ENCODE results near the gene NOP14.
"Not testable (repeated sequence)": the region's sequence is repeated elsewhere in the genome, so short reads cannot be mapped to it uniquely, and the experiment has no call there.

The NOP14 gene

DNA sequence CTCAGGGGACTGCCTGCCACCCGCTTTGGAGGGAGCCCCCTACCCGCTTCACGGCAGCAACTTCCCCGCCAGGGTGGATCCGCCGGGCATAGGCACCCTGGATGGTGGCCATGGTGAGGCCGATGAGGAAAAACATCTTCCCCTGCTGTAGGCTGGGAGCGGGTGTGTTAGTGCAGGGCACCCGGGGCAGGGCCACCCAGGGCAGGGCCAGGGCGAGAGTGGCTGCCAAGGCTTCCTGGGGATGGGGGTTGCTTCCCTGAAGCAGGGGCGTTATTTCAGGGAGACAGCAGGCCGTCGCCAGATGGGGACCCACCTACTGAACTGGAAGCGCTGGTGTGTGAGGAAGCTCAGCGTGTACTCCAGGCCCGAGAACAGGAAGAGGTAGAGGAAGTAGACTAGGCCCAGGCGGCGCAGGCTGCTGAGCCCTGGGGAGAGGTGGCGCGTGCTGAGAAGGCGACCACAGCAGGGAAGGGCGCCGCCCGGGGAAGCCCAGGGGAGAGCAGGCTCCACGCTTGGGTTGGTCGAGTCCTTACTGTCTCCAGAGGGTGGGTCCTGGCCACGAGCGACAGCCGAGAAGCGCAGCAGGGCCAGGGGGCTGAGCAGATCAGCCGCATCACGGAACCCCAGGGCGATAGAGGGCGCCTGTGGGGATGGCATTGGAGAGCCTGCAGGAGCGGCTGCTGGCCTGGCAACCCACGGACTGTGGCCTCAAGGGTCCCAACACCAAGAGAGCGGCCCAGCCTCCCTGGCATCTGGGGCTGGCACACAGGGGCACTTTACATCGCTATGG is 31.5 kb downstream of the NOP14 start:
- no peak for DNase-seq (ENCODE audit: low read depth)

DNA sequence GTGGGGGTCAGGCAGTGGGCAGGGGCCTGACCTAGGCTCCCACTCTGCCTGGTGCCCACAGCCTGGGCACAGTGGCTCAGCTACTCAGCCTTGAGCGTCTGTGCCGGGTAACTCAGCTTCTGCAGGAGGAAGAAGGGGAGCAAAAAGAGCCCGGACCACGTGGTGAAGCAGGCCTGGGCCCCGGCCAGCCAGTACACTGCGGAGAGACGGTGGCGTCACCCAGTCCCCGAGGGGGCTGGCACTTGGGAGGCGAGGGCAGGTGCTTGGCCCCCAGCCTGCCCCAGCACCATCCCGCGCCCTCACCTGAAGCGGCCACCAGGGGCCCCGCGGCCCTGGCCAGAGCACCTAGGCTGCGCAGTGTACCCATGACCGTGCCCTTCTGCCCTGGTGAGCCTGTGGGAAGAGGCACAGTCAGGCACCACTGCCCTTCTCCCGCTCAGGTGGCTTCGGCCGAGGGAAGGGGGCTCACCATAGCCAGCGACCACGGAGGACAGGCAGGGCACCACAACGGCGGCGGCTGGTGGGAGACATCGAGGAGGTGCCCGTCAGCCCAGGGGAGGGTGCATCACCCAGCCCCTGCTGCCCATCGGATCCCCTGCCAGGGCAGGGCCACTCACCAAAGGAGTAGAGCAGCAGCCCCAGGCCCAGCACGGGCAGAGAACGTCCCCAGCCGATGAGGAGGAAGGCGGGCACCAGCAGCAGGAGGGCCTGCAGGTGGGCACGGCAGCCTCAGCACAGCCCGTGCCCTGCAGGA is 32.3 kb downstream of the NOP14 start:
- DNase-seq (ENCODE audit: low read depth) = no peak

DNA sequence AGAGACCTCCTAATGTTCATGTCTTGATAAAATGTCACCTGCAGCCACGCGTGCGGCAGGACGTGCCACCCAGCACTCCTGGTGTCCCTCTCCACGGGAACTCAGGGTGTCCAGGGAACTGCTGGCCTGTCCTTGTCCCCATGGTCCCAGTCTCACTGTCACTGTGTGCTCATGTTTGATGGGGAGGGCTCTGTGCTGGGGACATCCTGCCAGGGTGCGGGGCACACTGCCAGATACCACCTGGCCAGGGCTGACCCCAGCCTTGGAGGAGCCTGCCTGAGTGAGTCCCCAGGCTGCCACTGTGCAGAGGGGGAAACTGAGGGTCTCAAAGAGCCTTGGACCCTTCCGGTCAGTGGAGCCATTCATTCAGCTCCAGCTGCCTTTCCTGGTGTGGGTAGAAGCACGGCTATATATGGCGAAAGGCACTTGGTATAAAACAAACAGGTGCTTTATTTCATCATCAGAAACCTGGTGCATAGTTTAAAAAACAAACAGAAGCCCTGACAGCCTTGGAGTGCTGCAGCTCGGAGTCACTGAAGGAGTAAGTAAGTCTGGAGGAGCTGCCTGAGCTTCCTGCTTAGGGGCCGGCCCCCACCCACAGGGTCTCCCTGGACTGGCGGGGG is 33.0 kb downstream of the NOP14 start:
- DNase-seq (ENCODE audit: low read depth) = no peak

DNA sequence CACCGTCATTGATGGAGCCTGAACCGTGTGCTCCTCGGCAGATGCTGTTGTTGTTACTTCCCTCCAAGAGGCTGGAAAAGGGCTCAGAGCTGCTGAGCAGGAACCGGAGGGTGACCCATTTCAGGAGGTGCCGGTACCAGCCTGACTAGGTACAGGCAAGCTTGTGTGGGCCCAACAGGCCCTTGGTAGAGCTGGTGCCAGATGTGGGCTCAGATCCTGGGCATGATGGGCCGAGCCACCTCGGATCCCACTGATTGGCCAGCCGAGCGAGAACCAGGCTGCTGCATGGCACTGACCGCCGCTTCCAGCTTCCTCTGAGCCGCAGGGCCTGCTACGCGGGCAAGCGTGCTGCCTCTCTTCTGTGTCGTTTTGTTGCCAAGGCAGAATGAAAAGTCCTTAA is 33.7 kb downstream of the NOP14 start:
- no peak for DNase-seq (ENCODE audit: low read depth)

DNA sequence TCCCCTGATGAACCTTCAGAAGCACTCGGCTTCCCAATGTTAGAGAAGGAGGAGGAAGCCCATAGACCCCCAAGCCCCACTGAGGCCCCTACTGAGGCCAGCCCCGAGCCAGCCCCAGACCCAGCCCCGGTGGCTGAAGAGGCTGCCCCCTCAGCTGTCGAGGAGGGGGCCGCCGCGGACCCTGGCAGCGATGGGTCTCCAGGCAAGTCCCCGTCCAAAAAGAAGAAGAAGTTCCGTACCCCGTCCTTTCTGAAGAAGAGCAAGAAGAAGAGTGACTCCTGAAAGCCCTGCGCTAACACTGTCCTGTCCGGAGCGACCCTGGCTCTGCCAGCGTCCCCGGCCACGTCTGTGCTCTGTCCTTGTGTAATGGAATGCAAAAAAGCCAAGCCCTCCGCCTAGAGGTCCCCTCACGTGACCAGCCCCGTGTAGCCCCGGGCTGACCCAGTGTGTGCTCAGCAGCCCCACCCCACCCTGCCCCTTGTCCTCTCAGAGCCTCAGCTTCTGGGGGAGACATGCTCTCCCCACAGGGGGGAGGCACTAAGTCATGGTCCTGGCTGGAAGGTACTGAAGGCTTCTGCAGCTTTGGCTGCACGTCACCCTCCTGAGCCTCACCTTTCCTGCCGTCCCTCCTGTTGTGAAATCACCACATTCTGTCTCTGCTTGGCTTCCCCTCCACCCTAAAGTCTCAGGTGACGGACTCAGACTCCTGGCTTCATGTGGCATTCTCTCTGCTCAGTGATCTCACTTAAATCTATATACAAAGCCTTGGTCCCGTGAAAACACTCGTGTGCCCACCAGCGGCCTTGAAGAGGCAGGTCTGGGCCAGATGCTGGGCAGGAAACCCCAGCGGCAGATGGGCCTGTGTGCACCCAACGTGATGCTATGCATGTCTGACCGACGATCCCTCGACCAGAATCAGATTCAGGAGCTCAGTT is 34.7 kb downstream of the NOP14 start:
- DNase-seq (ENCODE audit: low read depth) = no peak

DNA sequence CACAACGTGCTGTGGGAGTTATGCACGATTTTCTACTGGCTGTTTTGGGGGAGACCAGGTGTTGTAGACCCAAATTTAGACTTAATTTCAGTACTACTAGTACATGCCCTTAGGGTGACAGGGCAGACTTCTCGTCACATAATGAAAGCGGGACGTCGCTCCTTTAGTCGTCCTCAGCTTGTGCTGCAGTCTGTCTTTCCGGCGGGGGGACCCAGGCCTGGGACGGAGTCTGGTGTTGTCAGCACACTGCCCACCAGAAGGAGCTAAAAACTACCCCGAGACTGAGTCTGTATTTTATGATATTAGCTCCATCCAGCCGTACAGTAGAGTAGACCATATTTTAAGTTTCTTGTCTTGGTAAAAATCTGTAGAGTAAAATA is 35.5 kb downstream of the NOP14 start:
- DNase-seq (ENCODE audit: low read depth) = no peak

DNA sequence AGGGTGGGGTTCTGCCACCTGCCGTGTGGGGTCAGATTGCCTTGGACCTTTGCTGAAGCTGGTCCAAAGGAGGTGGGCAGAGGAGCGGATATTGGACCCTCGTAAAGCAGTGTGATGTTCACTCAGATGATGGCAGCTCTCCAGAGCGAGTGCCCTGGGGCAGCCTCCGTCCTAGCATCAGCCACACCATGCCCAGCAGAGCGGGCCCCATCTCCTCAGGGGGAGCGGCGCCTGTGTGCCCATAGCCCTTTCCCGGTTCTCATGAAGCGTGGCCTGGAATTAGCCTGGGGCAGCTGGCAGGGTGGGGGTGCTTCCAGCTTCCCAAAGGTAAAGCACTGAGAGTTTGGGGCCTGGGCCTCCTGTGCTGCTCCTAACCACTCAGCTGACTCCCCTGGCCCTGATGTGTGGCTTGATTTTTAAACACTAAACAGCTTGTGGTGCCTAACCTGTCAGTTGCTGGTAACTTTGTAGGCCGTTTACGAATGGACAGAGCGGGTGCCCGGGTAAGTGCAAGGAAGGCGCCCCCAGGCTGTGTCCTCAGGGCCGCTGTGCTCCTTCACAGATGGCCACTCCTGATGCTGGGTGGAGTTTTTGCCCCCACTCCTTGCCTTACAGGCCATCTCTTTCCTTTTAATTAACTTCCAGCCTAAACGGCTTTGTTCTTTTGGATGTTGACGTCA is 36.0 kb downstream of the NOP14 start:
- DNase-seq (ENCODE audit: low read depth) = no peak

DNA sequence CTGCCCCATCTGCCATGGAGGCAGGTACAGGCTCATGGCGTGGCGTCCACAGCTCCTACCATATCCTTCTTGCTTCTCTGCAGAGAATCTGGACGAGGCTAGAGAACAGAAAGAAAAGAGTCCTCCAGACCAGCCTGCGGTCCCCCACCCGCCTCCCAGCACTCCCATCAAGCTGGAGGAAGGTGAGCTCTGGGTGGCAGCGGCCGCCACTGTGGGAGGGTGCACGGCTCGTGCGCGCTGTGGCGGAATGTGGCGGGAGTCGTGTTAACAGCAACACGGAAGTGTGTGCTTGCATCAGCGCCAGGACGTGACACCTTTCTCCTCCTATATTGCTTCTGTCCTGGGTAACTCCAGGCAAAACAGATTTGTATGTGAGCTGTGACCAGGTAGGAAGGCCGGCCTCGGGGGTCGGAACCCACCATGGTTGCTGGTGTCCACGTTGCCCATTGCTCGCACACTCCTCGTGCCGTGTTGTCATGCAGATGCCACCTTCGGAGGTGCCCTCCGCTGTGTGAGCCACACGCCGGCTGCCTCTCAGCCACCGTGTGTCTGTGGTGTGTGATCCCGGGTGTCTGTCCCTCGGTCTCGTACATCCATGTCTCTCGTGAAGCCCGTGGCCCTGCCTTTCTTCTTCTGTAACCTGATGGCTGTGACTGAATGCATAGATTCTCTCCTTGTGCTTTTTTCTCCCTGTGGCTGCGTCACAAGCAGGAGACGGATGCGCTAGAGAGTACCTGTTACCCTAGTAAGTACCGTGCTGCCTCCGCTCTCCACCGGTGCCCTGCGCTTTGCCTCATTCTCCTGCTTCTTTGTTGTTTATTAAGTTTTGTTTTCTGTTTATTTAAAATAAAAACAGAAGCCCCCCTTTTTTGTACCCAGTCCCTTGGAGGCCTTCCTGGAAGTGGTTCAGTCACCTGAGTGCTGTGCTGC is 37.0 kb downstream of the NOP14 start:
- no peak for DNase-seq (ENCODE audit: low read depth)

DNA sequence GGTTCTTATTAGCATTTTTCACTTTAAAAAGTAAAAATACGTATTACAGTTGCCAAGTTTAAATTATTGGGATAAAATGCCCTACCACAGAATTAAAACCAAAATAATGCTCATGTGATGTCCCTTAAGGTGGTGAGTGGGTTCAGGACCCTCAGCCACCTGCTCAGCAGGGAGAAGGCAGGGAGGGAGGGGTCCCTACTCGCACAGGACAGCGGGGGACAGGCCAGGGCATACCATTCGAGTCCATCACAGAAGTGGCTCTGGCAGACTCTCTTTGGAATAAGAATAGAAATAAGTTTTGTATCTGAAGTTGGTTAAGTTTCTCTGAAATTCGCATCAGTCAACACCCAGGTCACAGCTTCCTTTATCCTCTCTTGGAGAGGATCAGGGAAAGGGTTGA is 37.7 kb downstream of the NOP14 start:
- DNase-seq (ENCODE audit: low read depth) = no peak

DNA sequence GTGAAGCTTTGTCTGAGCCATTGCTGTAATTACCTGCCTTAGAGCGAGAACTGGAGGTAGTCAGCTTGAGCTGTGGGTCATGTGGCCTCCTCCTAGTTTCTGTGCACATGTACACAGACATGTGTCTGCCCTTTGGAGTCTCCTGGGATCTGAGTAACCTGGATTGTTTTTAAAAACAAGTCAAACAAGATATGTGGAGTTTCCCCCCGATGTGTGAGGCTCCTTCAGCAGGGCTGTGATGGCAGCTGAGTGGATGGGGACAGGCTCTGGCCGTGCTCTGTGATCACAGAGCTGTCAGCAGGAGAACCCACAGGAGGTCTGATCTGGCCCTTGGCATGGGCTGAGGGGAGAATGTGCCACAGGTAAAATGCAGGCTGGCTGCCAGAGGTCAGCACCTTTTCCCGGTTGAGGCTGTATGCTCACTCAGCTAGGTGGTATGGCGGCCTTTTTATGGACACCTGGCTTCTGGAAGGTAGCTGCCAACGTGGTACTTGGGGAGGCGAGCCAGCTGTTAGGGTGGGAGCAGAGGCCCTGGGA is 38.4 kb downstream of the NOP14 start:
- DNase-seq (ENCODE audit: low read depth) = no peak

DNA sequence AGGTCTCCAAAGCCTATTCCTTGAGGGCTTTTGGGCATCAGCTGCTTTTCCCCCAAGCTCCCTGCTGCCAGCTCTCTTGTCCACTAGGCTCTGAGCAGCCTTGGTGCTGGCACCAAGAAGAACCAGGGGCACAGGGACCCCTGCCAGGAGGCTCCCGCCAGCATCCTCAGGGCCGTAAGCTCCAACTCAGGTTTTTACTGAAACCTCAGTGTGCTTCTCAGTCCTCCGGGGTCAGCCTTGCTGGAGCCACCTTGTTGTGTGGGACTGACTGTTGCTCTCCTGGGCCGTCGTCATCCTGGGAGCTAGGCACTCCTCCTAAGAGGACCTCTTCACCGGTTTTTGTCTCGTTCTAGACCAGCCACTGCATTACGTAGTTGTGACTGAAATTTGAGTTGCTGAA is 38.9 kb downstream of the NOP14 start:
- DNase-seq (ENCODE audit: low read depth) = no peak

DNA sequence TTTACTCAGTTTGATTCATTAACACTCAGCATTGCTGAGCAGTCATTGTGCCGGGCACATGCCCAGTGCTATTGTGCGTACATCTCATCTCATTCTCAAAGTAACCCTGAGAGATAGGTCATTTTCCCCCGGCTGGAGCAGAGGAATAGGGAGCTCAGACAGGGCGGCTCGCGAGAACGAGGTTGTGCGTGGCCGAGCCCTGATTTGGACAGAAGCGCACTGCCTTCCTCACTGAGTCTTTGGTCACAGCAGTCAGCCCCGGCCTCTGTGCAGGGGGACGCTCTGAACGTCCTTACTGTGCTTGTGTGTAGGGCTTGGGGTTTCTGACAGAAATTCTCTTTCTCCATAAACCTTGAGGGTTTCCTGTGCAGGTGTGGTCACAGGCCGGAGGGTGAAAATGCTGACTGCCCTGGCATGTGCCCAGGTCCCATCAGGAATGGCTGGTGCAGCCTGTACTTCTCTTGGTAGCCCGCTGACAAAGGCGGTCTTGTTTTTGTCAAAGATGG is 39.5 kb downstream of the NOP14 start:
- DNase-seq (ENCODE audit: low read depth) = no peak

DNA sequence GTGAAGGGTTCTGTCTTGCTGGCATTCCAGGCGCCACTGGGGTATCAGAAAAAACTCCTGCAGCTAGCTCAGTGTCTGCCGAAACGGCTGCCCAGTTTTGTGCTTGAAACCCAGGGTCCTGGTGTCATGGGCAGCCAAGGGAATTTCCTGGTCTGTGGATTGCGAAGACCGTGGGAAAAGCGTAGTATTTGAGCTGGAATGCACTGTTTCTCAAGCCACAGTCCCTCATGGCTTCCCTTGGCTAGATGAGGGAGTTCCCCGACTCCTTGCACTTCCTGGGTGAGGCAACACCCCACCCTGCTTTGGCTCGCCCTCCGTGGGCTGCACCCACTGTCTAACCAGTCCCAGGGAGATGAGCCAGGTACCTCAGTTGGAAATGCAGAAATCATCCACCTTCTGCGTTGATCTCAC is 40.1 kb downstream of the NOP14 start:
- DNase-seq (ENCODE audit: low read depth) = no peak

DNA sequence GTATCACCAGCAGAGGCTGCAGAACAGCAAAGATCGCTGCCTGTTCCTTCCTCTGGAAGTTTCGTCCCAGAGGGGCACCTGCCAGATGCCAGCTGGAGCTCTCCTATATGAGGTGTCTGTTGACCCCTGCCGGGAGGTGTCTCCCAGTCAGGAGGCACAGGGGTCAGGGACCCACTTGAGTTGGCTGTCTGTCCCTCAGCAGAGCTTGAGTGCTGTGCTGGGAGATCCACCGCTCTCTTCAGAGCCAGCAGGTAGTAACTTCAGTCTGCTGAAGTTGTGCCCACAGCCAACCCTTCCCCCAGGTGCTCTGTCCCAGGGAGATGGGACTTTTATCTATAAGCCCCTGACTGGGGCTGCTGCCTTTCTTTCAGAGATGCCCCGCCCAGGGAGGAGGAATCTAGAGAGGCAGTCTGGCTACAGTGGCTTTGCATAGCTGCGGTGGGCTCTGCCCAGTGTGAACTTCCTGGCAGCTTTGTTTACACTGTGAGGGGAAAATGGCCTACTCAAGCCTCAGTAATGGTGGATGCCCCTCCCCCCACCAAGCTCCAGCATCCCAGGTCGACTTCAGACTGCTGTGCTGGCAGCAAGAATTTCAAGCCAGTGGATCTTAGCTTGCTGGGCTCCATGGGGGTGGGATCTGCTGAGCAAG is 40.6 kb downstream of the NOP14 start:
- DNase-seq (ENCODE audit: low read depth) = not testable (repeated sequence)

DNA sequence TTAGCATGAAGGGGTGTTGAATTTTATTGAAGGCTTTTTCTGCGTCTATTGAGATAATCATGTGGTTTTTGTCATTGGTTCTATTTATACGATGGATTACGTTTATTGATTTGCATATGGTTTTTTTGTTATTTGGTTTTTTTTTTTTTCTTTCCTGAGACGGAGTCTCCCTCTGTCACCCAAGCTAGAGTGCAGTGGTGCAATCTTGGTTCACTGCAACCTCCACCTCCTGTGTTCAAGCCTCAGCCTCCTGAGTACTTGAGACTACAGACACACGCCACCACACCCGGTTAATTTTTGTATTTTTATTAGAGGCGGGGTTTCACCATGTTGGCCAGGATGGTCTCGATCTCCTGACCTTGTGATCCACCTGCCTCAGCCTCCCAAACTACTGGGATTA is 44.5 kb downstream of the NOP14 start:
- DNase-seq (ENCODE audit: low read depth) = not testable (repeated sequence)

DNA sequence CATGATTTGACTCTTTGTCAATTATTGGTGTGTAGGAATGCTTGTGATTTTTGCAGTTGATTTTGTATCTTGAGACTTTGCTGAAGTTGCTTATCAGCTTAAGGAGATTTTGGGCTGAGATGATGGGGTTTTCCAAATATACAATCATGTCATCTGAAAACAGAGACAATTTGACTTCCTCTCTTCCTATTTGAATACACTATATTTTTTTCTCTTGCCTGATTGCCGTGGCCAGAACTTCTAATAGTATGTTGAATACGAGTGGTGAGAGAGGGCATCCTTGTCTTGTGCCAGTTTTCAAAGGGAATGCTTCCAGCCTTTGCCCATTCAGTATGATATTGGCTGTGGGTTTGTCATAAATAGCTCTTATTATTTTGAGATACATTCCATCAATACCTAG is 44.9 kb downstream of the NOP14 start:
- DNase-seq (ENCODE audit: low read depth) = not testable (repeated sequence)

DNA sequence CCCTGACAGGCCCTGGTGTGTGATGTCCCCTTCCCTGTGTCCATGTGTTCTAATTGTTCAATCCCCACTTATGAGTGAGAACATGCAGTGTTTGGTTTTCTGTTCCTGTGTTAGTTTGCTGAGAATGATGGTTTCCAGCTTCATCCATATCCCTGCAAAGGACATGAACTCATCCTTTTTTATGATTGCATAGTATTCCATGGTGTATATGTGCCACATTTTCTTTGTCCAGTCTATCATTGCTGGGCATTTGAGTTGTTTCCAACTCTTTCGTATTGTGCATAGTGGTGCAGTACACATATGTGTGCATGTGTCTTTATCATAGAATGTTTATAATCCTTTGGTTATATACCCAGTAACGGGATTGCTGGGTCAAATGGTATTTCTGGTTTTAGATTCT is 46.5 kb downstream of the NOP14 start:
- DNase-seq (ENCODE audit: low read depth) = not testable (repeated sequence)

DNA sequence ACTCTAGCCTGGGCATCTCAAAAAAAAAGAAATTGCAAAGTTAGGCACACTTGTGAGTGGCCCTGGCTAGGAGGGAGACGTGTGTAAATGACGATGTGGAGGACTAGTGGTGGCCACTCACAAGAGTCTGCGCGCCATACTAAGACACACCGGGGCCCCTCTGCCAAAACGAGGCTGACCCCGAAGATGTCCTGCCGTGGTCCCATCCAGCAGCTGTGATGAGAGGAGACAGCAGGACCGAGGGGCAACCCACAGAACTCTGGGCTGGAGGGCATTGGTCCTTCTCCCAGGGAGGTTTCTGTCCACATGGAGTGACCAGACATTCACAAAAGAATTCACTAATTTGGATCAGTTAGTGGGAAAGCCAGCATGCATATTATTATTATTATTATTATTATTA is 47.4 kb downstream of the NOP14 start:
- no peak for DNase-seq (ENCODE audit: low read depth)

Measured in stimulated activated CD8-positive, alpha-beta memory T cell treated with anti-CD3 and anti-CD28 coated beads, Interleukin-15, amount 100 ng/mL, for 1 hour (primary cell).